ENCODE data around the gene MAN1A2.

The MAN1A2 gene

DNA sequence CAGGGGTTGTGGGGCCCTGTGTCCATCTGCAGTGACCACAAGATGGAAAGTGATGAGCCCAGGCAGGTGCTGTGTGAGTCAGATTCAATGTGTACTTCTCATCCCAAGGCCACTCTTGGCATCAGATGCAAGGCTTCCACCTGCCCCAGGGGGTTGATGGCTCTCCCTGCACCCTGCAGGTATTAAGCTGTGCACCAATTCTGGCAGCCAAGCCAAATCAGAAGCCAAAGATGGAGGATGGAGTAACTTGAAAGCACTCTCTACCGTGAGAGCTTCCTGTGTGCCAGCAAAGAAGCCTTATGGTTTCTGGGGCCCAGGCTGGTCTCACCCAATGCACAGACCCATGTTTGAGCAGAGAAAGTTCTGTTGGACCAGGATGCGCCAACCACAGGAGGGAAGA, 194.3 kb downstream of the MAN1A2 start:
- peak in 1 of 14 donors; percentile 68 for DNase-seq

DNA sequence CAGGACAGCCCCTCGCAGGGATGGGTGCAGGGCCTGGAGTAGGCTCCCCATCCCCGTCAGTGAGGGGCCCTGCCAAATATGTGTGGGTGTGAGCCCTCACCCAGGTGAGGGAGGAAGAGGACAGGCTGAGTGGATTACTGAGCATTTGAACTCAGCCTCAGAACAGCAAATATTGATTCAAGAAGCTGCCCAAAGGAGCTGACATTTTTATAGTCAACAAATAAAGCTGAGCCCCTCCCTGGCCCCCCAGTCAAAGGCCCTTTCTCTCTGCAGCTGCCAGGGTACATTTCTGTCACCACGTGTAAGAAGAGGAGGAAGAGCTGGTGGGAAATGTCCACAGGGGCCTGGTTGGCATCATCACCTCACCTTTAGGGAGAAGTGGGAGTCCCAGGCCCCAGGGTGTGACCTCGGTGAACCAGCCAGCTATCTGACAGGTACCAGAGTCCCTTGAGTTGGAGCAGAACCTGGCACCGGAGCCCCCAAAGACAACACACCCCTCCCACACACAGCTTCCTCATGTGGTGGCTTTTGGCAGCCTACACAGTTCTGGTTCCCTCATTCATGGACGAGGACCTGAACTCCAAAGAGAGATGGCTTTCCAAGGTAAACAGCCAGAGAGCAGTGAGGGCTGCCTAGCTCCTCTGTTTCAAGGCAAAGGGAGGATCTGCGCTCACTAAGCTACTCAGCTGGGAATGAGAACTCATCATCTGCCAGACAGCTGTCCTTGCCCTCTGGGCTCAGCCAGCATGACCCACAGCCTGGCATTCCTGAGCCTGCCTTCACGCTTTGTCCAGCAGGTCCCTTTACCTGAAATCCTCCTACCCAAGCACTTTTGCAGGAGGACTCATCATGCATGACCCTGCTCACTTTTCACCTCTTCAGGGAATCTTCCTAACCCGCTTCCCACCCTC, 195.6 kb downstream of the MAN1A2 start:
- no peak for DNase-seq

DNA sequence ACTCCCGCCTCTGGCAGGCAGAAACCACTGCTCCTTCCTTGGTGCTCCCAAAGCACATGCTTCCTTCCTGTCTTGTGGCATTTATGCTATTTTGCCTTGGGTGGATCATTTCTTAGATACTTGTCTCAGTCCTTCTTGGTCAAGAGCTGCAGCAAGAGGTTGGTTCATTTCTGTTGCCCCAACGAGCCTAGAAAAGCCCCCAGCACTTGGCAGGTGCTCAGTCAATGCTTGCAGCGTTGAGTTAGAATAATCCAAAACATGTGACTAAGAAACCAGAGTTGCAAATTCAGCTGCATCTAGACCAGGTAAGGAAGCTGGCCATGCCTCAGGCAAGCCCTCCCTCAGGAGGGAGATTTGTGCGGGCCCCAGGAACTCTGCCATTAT, 196.2 kb downstream of the MAN1A2 start:
- no peak for DNase-seq

DNA sequence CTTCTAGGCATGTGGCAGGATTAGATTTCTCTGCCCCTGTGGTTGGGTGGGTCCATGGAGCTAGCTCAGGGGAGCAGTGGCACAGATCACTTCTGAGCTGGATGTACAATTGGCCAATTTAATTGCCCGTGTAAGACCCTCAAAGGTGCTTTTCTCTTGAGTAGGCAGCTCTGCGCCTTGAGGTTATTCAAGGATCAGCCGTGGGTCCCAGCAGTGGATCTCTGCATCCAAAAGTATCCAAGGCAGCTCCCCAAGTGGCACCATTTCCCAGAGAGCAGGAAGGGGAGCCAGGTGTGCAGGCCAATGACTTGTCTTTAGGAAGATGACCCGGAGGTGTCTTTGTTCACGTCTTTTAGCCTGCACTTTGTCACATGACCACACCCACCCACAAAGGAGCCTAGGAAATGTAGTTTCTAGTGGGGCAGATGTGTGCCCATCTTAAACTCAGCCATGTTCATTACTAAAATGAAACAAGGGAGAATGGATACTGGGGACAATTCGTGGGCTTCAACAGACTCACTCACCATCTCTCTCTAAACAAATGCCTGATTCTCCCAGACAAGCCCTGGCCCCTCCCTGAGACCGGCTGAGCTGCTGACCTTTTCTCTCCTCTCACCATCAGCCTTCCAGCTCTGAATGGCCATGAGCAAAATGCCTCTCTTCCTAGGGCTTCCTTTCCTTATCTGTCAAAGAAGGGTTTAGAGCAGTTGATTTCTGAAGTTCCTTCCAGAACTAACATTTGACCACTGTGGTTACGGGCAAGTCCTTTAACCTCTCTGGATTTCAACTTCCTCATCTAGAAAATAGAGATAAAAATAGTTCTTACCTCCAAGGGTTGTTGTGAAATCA, 197.2 kb downstream of the MAN1A2 start:
- DNase-seq, result no peak

DNA sequence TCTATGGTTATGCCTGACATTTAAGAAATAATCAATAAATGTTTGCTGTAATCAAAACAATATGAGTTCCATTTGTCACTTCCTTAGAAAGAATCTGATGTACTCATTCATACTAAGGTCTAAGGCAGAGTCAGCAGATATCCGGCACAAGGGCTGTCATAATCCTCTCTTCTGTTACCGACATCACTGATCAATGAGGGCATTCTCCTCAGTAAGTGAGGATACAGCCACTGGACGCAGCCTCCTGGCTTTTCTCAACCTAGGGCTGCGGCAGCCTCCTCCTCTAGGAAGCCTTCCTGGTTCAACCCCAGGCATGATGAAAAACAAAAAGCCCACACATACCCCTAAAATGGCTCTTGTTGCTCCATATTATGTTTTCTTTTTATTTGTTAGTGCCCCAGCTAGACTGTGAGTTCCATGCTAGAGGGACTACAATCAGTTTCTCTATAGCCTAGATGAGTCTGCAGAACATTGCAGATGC, 197.9 kb downstream of the MAN1A2 start:
- no peak for DNase-seq

DNA sequence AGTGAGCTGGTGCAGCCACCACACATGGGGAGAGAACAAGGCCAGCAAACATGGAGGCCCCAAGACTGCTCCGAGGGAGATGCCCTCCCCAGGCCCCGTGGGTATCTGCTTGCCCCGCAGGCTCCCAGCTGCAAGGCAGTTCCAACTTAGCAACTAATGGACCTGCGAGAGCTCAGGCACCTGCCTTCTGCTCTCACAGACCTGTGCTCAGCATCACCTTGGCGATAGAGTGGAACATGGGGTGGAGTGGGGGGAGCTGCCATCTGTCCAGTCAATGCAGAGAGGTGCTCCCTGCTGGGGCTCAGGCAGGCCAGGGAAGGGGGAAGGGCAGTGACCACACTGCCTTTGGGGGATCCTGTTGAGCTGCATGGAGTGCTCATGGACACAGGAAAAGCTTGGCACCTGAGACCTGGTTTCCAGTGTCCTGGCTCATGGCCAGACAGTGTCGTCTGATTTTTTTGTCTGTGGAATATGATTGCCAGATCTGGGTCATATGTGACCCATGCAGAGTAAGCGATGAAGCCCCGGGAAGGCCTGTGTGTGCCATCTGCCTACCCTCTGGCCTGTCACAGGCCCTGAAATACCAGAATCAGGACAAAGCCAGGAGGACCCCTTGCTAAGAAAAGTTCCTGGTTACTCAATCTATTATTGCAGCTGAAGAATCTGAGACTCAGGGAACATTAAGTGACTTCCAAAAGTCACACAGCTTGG, 198.7 kb downstream of the MAN1A2 start:
- DNase-seq, result peak in 3 of 14 donors; percentile 22 to 97 (median 56)

DNA sequence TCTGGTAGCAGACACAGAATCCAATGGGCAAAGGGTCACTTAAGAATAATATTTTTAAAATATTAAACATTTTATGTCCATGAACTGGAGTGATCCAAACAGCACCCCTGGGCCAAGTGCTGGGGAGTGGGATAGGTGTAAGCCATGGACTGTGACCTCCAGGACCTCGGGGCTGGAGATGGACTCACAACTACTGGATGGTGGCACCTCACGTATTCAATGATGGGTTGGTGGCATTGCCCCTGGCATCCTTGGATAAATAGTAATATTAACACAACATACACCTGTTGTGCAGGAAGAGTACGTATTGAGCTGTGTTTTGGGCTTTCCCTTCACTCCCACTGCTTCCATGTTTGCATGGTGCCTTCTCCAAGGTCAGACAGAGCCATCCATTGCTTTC, 199.3 kb downstream of the MAN1A2 start:
- no peak for DNase-seq

DNA sequence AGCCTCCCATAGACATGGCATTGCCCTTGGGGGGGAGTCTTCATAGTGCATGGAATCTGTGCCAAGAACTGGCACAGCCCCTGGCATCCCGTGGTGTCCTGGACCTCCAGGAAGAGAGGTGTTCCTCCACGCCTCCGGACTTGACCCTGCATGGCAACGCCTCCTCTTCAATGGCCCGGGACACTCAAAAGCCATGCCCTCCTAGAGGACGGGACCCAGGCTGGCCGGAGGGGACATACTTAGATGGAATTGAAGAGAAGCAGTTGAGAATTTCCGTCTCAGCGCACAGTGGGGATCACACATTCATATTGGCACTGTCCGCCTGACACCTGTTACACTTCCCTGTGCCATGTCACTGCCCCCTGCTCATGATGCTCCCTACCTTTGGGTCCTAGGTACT, 200.2 kb downstream of the MAN1A2 start:
- DNase-seq, result no peak

DNA sequence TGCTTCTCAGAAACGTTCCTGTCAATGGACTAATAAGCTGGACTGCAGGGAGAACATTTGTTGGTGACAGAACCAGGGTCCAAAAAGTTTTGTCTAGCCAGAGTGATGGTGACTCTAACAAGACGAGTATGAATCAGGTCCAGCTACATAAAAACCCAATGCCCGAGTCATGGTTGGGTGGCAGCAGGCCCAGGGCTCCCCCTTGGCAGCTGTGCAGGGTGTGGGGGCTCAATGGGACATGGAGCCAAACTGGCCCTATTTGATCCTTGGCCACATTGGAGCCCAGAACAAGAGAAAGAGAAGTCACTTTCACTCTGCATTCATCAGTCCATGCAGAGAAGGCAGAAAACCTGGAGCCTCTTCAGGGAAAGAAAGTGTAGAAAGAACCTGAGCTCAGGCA, 200.7 kb downstream of the MAN1A2 start:
- DNase-seq, result peak in 1 of 14 donors; percentile 26

DNA sequence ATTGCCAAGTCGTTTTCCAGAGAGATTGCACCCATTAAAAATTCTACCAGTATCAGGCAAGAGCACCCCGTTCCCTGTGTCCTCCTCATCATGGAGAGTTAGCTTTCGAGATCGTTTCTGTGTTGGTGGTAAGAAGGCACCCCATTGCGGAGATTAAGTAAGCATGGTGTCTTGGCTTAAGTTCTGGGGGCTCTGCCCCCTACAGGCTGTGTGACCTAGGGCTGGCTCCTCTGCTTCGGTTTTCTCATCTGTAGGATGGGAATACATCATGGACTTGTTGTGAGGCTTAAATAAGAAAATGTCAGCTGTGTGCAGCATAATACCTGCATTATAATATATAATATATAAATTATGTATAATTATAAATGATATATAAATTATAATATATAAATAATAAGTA, 201.8 kb downstream of the MAN1A2 start:
- DNase-seq, result no peak

DNA sequence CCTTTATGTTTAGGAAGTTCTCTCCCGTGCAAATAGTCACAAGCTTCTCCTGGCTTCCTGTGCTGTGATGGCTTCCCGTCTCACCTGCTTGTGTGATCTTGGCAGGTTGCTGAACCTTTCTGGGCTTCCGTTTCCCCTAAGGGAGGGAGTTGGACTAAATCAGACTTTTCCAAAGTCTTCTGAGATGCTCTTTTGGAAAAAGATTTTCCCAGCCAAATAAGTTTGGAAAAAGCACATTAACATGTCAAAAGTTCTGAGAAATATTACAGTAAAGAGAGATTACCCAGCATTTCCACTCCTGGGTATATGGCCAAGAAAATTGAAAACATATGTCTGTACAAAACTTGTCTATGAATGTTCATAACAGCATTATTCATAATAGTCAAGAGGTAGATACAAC, 202.6 kb downstream of the MAN1A2 start:
- no peak for DNase-seq

DNA sequence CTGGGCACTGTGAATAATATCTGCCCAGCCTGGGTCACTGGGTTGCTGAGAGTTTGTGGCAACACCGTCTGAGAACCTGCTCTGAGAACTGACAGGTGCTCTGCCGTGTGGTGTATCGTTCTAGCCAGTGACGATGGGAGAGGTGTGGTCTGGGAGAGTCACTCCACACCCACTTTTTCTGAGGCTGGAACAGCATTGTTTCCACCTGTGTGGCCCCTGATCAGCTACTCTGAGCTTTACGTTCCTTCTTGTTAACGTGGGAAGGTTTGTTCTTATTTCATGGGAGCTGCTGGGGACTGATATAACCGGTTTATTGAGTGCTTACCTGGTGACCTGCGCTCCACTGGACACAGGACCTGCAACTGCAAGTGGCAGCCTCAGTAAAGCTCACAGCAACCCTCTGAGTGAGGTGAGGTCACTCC, 203.8 kb downstream of the MAN1A2 start:
- DNase-seq, result no peak

DNA sequence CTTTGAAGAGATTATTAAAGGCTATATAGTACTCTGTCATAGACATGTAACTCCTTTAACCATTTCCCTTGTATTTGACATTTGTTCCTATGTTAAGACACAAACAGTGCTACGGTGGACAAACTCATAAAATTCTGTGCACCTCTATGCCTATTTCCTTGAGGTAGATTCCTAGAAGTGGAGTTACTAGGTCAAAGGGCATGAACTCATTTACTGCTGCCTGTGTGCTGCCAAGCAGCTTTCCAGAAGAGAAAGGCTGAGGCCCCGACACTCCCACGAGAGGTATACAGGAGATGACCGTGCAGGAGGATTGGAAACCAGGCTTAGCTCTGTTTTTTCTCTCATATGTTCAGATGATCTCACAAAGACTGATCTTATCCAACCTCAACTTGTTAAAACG, 204.2 kb downstream of the MAN1A2 start:
- DNase-seq, result no peak

DNA sequence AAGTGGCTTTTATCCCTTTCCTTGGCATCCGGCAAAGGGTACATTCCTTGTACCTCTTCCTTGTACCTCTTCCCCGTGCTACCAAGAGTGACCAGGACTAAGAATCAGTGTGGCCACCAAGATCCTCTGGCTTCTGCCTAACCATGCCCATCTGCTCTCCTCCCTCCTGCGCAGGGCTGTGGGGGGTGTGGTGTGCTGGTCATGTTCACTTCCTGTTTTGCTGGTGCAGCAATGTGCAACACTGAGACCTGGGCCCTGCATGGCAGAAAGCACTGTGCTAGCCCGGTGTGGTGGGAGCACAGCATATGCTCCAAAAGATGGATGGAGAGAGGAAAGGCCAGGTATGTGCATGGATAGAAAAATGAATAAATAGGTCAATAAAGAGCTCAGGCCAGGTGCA, 205.3 kb downstream of the MAN1A2 start:
- no peak for DNase-seq

DNA sequence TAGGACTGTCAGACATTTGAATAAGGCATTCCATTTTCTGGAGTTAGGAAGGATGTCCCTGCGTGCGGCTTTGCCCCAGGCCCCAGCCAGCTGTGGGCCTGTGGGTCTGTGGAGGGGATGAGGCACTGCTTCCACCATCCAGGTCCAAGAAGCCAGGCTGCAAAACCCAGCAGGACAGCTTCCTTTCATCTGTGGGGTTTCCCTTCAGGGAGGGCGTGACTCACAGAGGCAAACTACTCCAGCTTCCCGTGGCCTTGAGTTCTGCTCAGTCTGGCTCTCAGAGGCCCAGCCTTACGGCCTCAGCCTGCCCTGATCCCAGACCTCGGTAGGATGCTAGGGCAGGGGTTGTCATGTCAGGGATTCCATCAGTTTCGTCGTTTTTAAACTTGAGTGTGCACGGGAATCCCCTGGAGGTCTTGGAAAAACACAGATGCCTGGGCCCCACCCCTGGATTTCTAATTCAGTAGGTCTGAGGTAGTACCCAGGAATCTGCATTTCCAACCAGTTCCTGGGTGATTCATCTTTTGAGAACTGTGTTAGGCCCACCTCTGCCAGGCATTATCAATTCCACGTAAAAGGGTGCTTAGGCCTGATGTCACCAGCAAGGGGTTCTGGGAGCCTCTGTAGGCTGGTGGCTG, 206.3 kb downstream of the MAN1A2 start:
- DNase-seq, result no peak

DNA sequence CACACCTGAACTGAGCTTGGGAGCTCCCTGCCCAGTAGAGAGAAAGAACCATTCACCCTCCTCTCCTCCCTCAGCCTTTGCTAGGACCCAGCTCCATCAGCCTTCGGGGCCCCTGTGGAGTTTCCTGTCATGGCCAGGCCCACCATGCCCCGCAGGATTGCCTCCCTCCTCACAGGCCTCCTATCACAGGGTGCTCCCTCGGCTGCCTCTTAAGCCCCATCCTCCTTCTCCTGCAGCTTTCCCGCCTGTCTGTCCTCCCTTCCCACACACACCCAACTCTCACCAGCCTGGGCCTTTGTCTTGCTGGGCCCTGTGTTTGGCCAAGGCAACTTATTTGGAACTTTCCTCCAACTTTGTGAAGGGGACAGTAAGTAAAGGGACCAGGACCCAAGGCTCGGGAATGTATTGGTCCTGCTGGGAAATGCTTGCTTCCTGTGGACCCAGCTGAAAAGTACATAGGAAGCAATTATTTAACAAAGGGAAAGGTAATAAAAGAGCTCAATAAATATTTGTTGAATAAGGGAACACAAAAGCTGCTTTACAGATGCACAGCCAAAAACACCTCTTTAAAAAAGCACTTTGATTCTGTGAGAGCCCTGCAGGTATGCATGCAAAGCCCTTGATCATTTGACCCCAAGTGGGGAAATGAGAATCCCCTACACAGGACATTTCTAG, 207.0 kb downstream of the MAN1A2 start:
- no peak for DNase-seq

DNA sequence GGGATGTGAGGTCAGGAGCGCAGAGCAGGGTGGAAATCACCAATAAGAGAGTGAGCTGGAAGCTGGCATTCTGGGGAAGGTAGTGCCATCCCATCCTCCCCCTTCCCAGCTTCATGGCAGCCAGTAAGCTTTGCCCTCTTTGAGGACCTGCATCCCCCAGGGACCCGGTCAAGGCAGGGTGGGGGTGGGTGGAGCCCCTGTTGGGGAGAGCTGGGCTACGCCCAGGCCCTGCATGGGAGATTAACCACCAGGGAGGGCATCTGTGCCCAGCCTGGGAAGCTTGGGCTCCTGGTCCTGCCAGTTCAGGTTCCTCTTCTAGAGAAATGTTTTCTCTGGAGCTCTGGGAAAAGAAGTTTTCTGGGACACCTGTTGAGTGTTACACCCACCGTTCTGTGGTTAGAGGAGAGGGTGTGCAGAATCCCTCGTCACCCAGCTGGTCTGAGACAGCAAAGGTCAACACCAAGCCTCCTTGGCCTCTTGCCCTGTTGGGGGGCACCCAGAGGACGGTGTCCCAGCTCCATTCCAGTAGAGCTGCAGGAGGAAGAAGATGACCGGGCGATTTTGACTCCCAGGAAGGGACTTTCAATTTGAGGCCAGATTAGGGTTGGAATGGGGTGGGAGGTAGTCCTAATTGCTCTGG, 208.5 kb downstream of the MAN1A2 start:
- DNase-seq, result no peak

DNA sequence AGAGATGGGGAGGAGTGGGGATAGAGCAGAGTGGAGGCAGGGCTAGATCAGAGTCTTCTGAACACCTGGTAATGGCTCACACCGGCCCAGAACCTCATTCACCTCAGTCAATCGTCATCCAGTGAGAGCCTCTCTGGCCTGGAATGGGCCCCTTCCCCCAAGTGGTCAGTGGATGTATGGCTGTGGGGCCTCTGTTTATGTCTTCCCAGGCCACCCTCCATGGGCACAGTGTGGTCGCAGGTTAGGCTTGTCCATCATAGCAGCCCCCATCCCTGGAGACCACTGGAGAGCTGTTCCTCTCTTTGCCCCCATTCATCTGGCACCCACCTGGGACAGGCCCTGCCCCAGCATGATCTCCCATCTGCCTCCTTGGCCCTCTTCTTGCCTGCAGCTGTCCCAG, 209.0 kb downstream of the MAN1A2 start:
- DNase-seq, result no peak

DNA sequence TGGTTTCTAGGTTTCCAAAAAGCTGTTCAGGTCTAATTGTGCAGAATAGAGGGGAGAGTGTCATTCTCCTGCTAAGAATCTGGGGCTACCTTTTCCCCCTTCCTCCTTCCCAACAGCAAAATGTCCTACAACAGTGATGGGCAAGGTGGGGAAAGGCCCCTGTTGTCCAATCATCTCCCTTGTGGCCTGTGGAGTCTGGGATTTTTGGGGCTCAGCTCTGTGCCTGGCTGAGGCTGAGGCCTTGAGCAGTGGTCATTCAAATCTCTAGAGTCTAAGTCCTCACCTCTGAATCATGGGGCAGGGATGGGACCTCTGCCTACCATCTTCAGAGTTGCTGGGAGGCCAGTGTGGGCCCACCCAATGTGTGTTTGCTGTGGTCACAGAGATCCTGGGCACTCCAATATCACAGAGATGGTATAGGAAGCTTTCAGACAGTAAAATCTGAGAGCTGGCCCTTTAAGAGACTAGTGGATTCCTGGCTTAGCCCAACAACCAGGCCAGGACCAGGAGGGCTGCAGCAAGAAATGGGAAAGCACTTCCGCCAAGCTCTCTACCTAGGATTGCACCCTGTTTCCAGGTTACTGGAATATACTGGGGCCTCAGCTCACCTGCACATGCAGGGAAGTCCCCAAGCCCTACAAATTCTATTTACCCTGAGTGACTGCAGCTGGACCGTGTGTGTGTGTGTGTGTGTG, 210.1 kb downstream of the MAN1A2 start:
- DNase-seq, result no peak

DNA sequence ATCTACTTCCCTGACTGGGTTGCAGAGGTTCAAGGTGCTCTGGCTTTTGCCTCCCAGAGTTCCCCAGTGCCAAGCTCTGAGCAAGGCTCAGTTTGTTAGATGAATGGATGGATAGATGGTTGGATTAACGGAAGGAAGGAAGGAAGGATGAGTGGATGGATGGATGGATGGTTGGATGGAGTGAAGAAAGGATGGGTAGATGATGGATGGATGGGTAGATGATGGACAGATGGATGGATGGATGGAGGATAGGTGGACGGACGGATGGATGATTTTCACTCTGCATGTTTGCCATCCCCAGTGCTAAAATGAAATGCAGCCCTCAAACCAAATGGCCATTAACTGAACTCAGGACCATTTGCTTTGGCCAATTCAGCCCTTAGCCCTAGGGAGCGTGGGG, 211.2 kb downstream of the MAN1A2 start:
- DNase-seq, result no peak
